Right ventricle myocardium inferior (tissue), 1 donor: ENCODE data around the gene OCRL. TPM values are rescaled to one million over a fixed set of nuclear protein-coding genes. Genes with fewer than 3 reads are reported as not detected.

Source experiments
- ATAC-seq: fragments of 200-7000 bp; cut with Tn5 transposase; one replicate; pipeline ENCODE4 v1.9.1; 2020; ENCODE audit warnings: mild to moderate bottlenecking, moderate library complexity
- DNase-seq: peaks from one replicate; pipeline ENCODE4 v3.0.0; 2021; ENCODE audit errors: missing footprints
- intact Hi-C: fragments of 100-400 bp; cut with DNase I; formaldehyde crosslinking; loops from one replicate; pipeline ENCODE4 v1.11.0; 2022
- total RNA-seq: library from RNA; stranded (reverse); fragmentation: NEBNext Ultra II Directional; extraction: Animal tissue kit (Norgen Biotek cat#: 25700); gene quantifications from one replicate; pipeline ENCODE4 v1.2.1, GENCODE V29; 2021
- donor health status: DM: no; HTN: yes; CAD: no; lungs with severe emphysema.

The OCRL gene
- total RNA-seq, 1 donor from 2014 or later = 9.3 TPM

DNA sequence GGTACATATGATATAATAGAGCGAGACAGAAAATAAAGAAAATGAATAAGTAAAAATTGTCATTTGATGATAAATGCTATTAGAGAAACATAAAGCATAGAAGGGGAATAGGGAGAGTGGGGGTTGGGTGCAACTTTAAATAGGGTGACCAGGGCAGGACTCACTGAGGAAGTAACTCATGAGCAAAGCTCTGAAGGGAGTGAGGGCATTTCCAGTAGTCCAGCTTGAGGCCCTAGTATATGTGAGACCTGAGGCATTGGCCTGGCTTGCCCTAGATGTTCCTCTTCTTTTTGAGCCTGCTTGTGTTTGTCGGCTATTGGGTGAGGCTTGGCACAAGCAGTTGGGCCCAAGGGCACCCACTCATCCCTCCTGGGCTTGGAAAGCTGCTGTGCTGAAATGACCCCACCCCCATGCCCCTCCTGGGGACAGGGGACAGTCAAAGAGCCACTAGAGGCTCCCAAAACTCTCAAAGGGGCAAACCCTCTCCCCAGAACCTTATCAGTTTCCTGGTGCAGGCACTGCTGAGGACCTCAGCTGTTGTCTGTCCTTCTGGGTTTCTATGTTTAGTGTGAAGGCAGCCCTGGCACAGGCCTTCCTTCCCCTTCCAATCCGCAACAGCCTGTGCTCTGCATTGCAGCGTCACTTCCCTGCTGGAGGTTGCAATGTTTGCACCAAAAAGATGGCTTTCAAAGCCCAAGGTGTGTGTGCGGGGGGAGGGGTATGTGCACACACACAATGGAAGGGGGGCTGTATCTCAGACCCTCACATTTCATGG lies 74.6 kb downstream of the OCRL start:
- DNase-seq = no peak
- intact Hi-C loops = loop anchor here (5.0 kb wide), 1 partner anchor 213 kb away; no protein-coding TSS in a partner anchor
- ATAC-seq = no peak

DNA sequence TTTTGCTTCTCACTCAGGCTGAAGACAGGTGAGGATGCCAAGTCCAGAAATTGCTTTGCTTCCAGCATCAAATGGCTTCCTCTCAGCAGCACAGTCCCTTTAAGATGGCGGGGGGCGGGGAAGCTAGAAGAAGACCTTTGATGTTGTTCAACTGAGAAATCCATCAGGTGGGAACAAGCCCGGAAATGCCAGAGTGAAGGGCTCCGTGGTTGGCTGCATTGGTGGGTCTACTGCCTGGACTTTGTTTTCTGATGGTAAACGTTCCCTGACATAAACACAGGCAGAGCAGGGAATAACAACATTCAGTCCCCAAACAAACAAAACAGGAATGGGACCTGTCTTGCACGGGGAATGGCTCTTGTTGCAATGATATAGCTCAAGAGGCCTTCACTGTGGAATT lies 77.4 kb downstream of the OCRL start:
- DNase-seq (no peak), ATAC-seq (no peak)
- intact Hi-C loops = no loop called here

DNA sequence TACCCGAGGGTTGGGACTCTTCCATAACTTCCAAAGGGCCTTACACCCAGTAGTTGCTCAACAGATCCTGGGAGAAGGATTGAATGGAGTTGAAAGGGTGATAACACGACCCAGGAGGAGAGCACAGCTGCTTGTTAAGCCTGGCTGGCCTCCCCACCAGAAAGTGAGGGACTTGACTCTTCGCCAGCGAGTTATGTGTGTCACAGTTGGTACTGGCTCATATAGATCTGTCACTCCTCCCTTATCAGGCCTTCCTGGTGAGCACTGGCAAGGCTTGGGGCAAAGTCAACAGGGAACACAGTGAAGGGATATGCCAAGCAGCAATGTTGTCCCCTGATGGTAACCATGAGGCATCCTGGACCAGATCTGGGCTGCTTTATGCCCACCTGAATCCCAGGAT lies 78.9 kb downstream of the OCRL start:
- ATAC-seq = peak; percentile 60
- no peak for DNase-seq
- intact Hi-C loops = no loop called here

DNA sequence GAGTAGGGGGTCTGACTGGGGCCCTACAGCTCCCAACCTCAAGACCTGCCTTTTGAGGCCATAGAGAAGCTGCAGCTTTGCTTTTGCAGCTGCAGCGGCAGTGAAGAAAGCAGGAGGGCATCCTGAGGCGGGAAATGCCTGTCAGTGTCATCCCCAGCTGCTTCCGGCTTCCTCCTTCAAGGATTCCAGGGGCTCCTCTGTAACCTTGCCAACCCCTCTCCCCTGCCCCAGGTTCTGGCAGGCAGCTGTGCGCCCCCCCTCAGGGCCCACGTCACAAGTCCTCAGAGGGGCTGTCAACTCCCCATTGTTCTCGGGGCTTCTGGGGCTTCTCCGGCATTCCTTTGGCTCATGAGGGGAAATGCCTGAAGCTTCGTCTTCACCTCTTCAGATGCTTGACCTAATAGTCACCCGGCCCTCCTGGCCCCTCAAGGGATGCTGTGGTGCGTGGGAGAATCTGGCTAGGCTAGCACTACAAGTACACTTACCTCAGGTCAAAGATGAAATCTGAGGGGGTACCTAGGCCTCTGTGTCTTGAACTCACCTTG lies 82.8 kb downstream of the OCRL start:
- no peak for ATAC-seq
- DNase-seq = no peak
- intact Hi-C loops = no loop called here

DNA sequence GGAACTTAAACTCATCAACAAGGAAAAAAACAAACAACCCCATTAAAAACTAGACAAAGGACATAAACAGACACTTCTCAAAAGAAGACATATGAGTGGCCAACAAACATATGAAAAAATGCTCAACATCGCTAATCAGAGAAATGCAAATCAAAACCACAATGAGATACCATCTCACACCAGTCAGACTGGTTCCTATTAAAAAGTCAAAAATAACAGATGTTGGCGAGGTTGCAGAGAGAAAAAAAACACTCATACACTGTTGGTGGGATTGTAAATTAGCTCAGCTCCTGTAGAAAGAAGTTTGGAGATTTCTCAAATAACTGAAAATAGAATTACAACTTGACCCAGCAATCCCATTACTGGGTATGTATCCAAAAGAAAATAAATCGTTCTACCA lies 86.0 kb downstream of the OCRL start:
- no peak for DNase-seq
- ATAC-seq = no peak
- intact Hi-C loops = no loop called here

DNA sequence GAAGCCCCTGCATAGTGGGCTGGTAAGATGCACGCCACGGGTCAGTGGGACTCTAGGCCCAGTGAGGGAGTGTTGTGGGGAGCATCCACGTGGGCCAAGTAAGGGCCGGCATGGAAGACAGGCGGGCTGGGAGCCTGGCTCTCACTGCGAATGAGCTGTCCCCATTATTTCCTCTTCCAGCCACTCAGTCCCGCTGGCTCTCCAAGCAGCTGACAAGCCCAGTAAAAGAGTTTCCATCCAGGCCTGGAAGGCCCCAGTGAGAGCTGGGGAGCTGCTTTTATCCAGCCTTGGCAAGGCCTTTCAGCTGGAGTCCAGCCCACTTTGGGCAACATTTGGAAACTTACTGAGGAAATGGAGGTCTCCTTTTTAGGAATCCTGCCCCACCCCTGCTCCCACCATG lies 89.8 kb downstream of the OCRL start:
- intact Hi-C loops = no loop called here
- DNase-seq (no peak), ATAC-seq (peak; percentile 72)

DNA sequence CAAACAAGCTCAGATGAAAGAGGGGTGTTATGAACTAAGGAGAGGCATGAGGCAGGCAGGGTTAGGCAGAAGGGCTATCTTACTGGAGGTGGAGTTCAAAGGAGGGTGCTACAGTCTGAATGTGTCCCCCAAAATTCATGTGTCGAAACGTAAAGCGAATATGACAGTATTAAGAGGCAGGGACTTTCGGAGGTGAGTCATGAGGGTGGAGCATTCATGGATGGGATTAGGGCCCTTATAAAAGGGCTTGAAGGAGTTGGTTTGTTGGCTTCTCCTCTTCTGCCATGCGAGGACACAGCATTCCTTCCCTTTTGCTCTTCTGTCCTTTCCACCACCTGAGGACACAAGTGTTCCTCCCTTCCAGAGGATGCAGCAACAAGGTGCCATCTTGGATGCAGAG lies 91.8 kb downstream of the OCRL start:
- ATAC-seq (no peak), DNase-seq (no peak)
- intact Hi-C loops = no loop called here

DNA sequence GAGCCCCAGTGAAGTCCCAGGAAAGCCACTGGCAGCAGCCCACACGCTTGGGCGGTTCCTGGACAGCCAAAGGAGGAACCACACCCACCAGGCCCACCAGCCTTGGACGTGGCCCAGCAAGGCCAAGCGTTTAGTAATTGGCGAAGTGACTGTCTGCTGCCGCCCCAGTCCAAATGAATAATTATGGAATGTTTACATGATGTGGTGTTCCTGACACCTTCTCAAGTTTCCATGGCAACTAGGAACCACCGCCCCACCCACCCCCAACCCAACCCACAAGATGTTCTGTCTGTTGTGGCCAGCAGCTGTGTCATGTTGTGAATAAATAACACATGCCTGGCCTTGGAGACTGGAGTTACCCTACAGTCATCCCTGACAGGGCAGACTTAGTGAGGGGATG lies 92.4 kb downstream of the OCRL start:
- ATAC-seq (no peak), DNase-seq (no peak)
- intact Hi-C loops = no loop called here

DNA sequence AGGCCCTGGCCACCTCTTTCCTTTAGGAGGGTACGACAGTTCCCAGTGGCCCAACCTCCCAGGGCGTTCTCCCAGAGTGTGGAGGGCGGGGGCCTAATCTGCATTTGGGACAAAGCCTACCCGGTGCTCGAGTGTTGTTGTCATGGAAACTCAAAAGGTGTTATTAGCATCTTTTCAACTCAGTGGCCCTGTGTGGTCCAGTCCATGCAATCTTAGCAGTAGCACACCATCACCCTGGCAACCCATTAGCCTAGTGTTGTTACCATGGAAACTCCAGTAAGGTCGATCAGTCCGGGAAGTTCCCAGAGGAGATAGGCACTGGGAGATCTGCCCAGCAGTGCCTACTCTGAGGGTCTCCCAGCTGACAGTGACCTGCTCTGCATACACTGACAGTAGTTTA lies 94.5 kb downstream of the OCRL start:
- no peak for ATAC-seq
- DNase-seq = no peak
- intact Hi-C loops = no loop called here

DNA sequence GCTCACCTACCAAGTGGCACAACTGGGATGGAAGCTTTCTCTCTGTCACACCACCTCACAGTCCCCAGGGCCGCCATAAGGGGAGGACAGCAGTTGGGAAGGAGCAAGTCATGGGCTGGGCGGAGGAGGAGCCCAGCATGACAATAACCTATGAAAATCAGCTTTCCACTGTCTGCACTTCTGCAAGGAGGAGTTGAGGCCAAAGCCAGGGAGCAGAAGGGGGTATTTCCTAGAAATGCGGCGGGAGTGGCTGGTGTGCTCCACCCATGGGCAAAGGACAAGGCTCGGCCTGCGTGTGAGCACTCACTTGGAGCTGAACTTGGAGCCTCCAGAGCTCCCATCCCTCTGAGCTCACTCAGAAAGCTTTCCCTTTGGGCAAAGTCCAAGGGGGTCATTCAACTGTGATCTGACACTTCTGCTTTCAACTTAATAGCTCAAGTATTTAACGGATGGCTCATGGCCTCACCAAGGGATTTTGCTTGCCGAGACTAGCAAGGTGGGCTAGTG lies 96.2 kb downstream of the OCRL start:
- DNase-seq (no peak), ATAC-seq (peak; percentile 20)
- intact Hi-C loops = no loop called here

DNA sequence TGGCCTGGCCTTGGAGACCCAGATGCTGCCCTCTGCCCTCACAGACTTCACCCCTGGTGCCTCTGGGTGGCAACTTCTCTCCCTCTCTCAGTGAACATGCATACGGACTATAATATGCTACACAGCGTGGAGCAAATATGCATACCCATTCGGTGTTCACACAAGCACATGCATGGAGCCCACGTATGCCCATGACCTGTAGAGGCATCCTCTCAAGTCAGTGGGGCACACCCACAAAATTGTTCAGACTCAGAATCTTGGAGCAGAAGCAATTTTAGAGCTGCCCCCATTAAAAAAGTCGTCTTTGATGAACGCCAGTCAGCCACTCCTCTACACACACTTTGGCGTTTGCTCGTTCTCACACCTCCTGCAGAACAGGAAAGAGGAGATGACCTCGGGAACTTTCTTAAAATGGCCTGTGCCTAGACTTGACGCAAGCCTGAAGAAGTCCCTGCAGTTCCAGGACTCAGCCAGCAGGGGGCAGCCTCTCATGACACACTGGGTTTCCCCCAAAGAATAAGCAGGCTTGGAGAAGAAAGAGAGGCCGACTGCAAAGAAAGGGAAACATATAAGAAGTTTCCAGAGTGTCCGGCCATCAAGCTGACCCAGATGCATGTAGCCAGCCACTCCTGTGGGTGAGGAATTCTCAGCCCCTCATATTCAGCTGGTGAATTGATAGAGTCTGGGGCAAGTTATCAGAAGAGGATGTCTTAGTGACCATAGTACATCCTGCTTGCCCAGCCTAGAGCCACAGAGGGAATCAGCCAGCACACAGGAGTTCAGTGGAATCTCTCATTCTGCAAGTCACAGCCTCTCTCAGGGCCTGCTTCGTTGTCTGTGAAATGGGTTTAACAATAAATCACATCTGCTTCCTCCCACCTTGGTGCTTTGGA lies 97.4 kb downstream of the OCRL start:
- ATAC-seq (peak; percentile 62), DNase-seq (peak; percentile 77)
- intact Hi-C loops = loop anchor here (1.0 kb wide), 1 partner anchor 89 kb away; no protein-coding TSS in a partner anchor

DNA sequence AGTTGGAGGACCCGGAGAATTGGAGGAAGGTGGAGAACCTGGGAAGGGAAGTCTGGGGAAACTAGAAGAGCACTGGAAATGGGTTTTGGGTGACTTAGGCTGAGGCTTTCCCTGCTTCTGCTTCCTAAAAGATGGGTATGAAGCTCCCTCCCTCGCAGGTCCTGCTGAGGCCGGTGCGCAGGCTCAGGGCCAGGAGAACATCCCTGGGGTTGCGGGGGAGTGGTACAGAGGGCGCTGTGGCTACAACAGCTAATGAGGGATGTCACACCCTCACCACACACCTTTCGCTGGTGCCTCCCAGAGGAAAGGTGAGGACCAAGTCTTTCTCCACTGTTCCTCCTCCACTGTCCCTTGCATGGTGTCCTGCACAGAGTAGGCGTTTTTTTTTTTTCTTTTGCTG lies 98.9 kb downstream of the OCRL start:
- ATAC-seq (no peak), DNase-seq (no peak)
- intact Hi-C loops = no loop called here

DNA sequence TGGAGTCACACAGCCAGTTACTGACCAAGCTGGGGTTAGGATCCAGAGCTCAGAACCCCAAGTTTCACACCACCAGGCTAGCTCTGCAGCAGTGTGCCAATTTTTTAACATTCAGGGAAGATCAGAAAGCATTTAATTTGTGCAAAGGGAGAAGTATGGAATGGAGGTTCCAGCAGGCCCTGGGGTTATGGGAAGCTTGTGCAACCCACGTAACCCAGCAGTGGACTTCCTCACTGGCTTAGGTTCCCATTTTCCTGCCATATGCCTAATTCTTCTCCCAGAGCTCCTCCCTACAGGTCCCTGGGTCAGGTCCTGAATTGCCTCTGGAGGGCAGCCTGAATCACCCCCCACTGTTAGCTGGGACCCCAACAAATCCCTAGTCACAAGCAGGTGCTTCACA lies 100.7 kb downstream of the OCRL start:
- ATAC-seq = no peak
- intact Hi-C loops = no loop called here
- no peak for DNase-seq

DNA sequence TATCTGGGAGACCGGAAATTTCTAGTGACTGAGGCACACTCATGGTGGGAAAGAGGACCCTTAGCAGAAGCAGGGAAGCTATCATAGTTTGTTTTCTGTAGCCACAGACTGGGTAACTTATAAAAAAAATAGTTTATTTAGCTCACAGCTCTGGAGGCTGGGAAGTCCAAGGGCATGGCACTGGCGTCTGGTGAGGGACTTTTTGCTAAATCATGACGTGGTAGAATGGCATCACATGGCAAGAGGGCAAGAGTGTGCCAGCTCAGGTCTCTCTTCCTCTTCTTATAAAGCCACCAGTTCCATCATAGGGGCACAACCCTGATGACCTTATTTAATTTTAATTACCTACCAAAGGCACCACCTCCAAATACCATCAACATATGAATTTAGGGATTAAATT lies 101.4 kb downstream of the OCRL start:
- DNase-seq (no peak), ATAC-seq (no peak)
- intact Hi-C loops = no loop called here

DNA sequence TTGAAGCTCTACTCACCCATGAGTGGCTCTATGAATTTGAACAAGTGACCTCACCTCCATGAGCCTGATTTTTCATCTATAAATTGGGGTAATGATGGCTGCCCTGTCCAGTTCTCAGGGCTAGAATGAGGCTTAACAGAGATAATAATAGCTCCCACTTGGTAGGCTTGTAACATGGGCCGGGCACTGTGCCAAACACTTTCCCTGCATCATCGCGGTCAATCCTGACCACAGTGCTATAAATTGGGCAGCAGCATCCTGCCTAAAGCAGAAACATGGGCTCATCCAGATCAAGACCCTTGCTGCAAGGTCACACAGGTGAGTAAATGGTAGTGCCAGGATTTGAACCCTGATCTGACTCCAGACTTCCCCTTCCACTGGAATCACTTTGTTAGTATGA lies 101.9 kb downstream of the OCRL start:
- DNase-seq = no peak
- ATAC-seq = no peak

More for the DNA sequence above, 101.9 kb downstream of the OCRL start:
- intact Hi-C loops = no loop called here

Other genes with a start within 250 kb of the OCRL start
- gene SMARCA1, start 16.8 kb upstream of the OCRL start, total RNA-seq = 30.2 TPM
- gene APLN, start 114.7 kb downstream of the OCRL start, total RNA-seq = 16.8 TPM
- gene XPNPEP2, start 198.7 kb downstream of the OCRL start, total RNA-seq = 0.68 TPM
- 2.5 TPM for gene SASH3, start 239.7 kb downstream of the OCRL start, total RNA-seq